ENCODE results near the gene MCTP2.

DNA sequence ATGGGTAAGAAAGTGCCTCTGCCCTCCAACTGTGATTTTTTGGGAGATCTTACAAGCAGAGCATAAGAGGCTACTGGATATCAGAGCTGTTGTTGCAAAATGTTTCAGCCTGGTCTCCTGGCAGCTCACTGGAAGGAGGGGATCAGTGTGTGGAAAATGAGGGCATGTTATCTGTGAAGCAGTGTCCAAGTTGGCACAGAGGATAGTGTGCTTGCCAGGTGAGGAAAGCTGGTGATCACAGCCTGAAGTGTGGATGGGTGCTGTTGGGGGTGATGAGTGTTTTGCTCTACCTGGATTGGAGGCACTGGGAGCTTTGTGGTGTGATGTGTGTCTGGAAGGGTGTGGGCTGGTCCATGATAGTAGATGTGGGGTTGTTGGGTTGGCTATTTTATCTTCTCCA, 69.3 kb downstream of the MCTP2 start:
- TF ChIP-seq, protein P1, sequence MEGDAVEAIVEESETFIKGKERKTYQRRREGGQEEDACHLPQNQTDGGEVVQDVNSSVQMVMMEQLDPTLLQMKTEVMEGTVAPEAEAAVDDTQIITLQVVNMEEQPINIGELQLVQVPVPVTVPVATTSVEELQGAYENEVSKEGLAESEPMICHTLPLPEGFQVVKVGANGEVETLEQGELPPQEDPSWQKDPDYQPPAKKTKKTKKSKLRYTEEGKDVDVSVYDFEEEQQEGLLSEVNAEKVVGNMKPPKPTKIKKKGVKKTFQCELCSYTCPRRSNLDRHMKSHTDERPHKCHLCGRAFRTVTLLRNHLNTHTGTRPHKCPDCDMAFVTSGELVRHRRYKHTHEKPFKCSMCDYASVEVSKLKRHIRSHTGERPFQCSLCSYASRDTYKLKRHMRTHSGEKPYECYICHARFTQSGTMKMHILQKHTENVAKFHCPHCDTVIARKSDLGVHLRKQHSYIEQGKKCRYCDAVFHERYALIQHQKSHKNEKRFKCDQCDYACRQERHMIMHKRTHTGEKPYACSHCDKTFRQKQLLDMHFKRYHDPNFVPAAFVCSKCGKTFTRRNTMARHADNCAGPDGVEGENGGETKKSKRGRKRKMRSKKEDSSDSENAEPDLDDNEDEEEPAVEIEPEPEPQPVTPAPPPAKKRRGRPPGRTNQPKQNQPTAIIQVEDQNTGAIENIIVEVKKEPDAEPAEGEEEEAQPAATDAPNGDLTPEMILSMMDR (IDR thresholded peaks at IDR 0.05) = no peak
- no peak for TF ChIP-seq ZFX (IDR thresholded peaks at IDR 0.05; ENCODE audit: borderline replicate concordance)
